ENCODE results near the gene KIF17. TPM values are rescaled to one million over a fixed set of nuclear protein-coding genes. Genes with fewer than 3 reads are reported as not detected.

KIF17 gene
- total and polyA plus RNA-seq, 2 of the 8 experiments (the other 6 are each of a cell fraction or from before 2014, with no cell fraction given), result 6.9 to 10.4 TPM

DNA sequence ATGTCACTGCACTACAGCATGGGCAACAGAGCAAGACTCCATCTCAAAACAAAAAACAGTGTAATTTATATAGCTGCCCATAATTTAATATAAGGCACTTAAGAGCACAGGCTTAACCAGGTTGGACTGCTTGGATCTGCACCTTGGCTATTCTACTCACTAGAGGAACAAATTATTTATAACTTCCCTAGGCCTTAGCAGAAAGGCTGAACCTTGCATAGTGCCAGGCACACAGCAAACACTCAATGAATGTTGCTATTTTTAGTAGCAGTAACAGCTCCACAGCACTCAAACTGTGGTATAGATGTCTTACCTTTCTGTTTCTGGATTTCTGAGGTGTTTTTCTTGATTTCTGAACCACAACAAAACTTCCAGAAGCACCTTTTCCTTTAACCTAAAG, 49.5 kb upstream of the KIF17 start (continued):
- TF ChIP-seq, protein P1, sequence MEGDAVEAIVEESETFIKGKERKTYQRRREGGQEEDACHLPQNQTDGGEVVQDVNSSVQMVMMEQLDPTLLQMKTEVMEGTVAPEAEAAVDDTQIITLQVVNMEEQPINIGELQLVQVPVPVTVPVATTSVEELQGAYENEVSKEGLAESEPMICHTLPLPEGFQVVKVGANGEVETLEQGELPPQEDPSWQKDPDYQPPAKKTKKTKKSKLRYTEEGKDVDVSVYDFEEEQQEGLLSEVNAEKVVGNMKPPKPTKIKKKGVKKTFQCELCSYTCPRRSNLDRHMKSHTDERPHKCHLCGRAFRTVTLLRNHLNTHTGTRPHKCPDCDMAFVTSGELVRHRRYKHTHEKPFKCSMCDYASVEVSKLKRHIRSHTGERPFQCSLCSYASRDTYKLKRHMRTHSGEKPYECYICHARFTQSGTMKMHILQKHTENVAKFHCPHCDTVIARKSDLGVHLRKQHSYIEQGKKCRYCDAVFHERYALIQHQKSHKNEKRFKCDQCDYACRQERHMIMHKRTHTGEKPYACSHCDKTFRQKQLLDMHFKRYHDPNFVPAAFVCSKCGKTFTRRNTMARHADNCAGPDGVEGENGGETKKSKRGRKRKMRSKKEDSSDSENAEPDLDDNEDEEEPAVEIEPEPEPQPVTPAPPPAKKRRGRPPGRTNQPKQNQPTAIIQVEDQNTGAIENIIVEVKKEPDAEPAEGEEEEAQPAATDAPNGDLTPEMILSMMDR (IDR thresholded peaks at IDR 0.05; ENCODE audit: control extremely low read depth in 1 of 3, insufficient read depth in 1 of 3, low read depth in 1 of 3, low read length in 3 of 3), result no peak
- no peak for TF ChIP-seq CHD1 (IDR thresholded peaks at IDR 0.05; ENCODE audit: low read depth, low read length)
